Chondrocyte (in vitro differentiated cells): ENCODE data around the gene GAS2L3. TPM values are rescaled to one million over a fixed set of nuclear protein-coding genes. Genes with fewer than 3 reads are reported as not detected.
"Not testable (repeated sequence)": the region's sequence is repeated elsewhere in the genome, so short reads cannot be mapped to it uniquely, and the experiment has no call there.

Source experiments
- DNase-seq: peaks from one replicate; pipeline ENCODE4 v3.0.0; 2021; ENCODE audit warnings: mixed read lengths, low spot score
- H3K27ac Mint-ChIP-seq: one replicate; pipeline ENCODE4 v1.8.0; 2021; ENCODE audit warnings: mild to moderate bottlenecking, moderate library complexity, mixed read lengths; ENCODE audit not compliant: unreplicated experiment
- H3K27me3 Mint-ChIP-seq: 2 replicates; pipeline ENCODE4 v1.8.0; 2021; ENCODE audit warnings: low read depth, mixed read lengths
- H3K36me3 Mint-ChIP-seq: 2 replicates; pipeline ENCODE4 v1.8.0; 2021; ENCODE audit warnings: low read depth, mixed read lengths
- H3K4me1 Mint-ChIP-seq: 2 replicates; pipeline ENCODE4 v1.8.0; 2021; ENCODE audit warnings: low read depth, mild to moderate bottlenecking, mixed read lengths
- H3K4me3 Mint-ChIP-seq: one replicate; pipeline ENCODE4 v1.8.0; 2021; ENCODE audit warnings: mild to moderate bottlenecking, moderate library complexity, mixed read lengths; ENCODE audit not compliant: unreplicated experiment
- H3K9me3 Mint-ChIP-seq: 2 replicates; pipeline ENCODE4 v1.8.0; 2021; ENCODE audit warnings: low read depth, mixed read lengths
- total RNA-seq: library from RNA; stranded (reverse); gene quantifications from 3 replicates; pipeline ENCODE4 v1.2.1, GENCODE V29; 2021
- TF ChIP-seq, protein P1 (sequence below): fragments of 200-600 bp; sonication (generic); IDR thresholded peaks from 2 replicates; pipeline ENCODE4 v1.5.0; 2021; ENCODE audit warnings: antibody characterized with exemption, mild to moderate bottlenecking, moderate library complexity

GAS2L3 gene
- total RNA-seq, 1 donor from 2014 or later = 6.3 TPM

- Mint-ChIP-seq H3K4me1 (no peaks in the 10 kb centered on the region), H3K36me3 (peaks cover 4% of the 10 kb centered on the region), H3K27ac (no peak overlapping the region), H3K9me3 (no peaks in the 10 kb centered on the region), H3K27me3 (no peaks in the 10 kb centered on the region), H3K4me3 (no peak overlapping the region)
- TF ChIP-seq, protein P1, sequence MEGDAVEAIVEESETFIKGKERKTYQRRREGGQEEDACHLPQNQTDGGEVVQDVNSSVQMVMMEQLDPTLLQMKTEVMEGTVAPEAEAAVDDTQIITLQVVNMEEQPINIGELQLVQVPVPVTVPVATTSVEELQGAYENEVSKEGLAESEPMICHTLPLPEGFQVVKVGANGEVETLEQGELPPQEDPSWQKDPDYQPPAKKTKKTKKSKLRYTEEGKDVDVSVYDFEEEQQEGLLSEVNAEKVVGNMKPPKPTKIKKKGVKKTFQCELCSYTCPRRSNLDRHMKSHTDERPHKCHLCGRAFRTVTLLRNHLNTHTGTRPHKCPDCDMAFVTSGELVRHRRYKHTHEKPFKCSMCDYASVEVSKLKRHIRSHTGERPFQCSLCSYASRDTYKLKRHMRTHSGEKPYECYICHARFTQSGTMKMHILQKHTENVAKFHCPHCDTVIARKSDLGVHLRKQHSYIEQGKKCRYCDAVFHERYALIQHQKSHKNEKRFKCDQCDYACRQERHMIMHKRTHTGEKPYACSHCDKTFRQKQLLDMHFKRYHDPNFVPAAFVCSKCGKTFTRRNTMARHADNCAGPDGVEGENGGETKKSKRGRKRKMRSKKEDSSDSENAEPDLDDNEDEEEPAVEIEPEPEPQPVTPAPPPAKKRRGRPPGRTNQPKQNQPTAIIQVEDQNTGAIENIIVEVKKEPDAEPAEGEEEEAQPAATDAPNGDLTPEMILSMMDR = no peak
- DNase-seq = no peak
Observed at GRCh38 chr12:100624571-100624970, 51.1 kb downstream of the GAS2L3 start.

GRCh38 chr12:100632445-100632892 is 59.0 kb downstream of the GAS2L3 start:
- H3K36me3 Mint-ChIP-seq = no peaks in the 10 kb centered on the region
- TF ChIP-seq, protein P1 = no peak
- H3K4me3 Mint-ChIP-seq = no peak overlapping the region
- peaks cover 9% of the 10 kb centered on the region for H3K4me1 Mint-ChIP-seq
- DNase-seq = no peak
- H3K27ac Mint-ChIP-seq = no peak overlapping the region
- H3K27me3 Mint-ChIP-seq = no peaks in the 10 kb centered on the region
- H3K9me3 Mint-ChIP-seq = no peaks in the 10 kb centered on the region

DNA sequence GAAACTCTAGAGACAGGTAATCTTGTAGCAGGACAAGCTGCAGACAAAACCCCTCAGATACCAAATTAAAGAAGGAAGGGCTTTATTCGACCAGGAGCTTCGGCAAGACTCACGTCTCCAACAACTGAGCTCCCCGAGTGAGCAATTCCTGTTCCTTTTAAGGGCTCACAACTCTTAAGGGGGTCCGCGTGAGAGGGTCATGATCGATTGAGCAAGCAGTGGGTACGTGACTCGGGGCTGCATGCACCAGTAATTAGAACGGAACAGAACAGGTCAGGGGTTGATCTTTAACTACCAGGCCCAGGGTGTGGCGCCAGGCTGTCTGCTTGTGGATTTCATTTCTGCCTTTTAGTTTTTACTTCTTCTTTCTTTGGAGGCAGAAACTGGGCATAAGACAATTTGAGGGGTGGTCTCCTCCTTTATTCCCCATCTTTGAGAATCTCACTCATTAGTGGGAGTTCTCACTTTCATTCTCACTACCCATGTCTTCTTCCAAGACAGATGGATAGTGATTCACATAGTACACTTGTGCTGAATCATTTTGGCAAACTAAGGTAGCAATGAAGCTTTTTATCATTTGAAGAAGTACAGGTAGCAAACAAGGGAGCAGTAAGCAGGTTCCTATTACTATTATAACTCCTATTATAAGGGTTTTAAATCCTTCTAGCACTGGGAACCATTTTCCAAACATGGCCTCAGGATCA is 59.8 kb downstream of the GAS2L3 start:
- H3K4me3 Mint-ChIP-seq, DNase-seq, H3K27me3 Mint-ChIP-seq, H3K4me1 Mint-ChIP-seq, H3K36me3 Mint-ChIP-seq, H3K27ac Mint-ChIP-seq, H3K9me3 Mint-ChIP-seq: not testable (repeated sequence)

DNA sequence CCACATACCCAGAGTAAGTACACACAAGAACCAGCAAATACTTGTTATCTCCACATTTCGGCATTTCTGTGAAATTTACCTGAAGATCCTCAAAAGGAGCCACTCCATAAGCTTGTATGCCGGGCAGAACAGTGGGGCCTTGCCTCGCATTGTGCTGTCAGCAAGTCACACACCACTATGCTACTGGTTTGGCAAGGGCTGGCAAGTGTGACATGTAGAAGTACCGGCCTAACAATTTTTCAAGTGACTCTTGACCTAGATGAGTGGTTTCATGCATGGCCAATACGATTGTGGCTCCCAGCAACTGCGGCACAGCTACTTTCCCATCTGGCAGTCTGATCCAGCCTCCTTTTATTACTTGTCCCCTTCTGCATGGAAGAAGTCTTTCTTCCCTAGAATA is 69.8 kb downstream of the GAS2L3 start:
- H3K27ac Mint-ChIP-seq = no peak overlapping the region
- no peaks in the 10 kb centered on the region for H3K4me1 Mint-ChIP-seq
- no peak for DNase-seq
- TF ChIP-seq, protein P1 = no peak
- peaks cover 10% of the 10 kb centered on the region for H3K9me3 Mint-ChIP-seq
- no peak overlapping the region for H3K4me3 Mint-ChIP-seq
- H3K27me3 Mint-ChIP-seq = no peaks in the 10 kb centered on the region
- H3K36me3 Mint-ChIP-seq = no peaks in the 10 kb centered on the region

DNA sequence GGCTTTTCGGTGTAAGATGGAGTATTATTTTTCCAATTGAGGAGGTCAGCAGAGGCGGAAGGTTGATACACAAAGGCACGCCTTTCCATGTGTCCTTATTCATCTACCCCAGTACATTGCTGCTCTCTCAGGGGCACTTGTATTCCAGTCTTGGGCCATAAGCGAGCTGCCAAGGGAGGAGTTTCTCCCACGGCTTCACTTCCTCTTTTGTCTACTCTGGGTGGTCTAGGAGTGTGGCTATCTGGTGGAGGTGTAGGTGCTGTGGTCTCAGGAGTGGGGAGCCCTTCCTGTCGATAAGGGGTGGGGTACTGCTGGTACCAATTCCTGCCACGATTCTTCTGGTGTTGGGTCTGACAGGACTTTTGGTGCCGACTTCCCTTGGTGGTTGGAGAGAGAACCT is 73.4 kb downstream of the GAS2L3 start:
- DNase-seq = no peak
- Mint-ChIP-seq H3K9me3 (peaks cover 7% of the 10 kb centered on the region), H3K36me3 (no peaks in the 10 kb centered on the region), H3K4me3 (no peak overlapping the region), H3K27me3 (no peaks in the 10 kb centered on the region), H3K27ac (no peak overlapping the region), H3K4me1 (no peaks in the 10 kb centered on the region)
- TF ChIP-seq, protein P1 = no peak

GRCh38 chr12:100651108-100651507 is 77.6 kb downstream of the GAS2L3 start:
- Mint-ChIP-seq H3K36me3 (no peaks in the 10 kb centered on the region), H3K4me3 (no peak overlapping the region), H3K4me1 (no peaks in the 10 kb centered on the region), H3K9me3 (no peaks in the 10 kb centered on the region), H3K27me3 (peaks cover 1% of the 10 kb centered on the region), H3K27ac (no peak overlapping the region)
- DNase-seq = no peak
- TF ChIP-seq, protein P1 = peak; percentile 52
